Peyer's patch (tissue), 4 donors: ENCODE results near the gene CEBPB. TPM values are rescaled to one million over a fixed set of nuclear protein-coding genes. Genes with fewer than 3 reads are reported as not detected.

Source experiments
- DNase-seq, 3 donors: peaks; one replicate each; pipeline ENCODE4 v3.0.0-alpha.2; 2017 to 2019
- H3K27ac ChIP-seq, 4 donors: fragments of 200-600 bp; sonication (generic); one replicate each; pipeline ENCODE4 v1.5.1; 2016 to 2019
- H3K27me3 ChIP-seq, 2 donors: fragments of 200-600 bp; sonication (generic); one replicate each; pipeline ENCODE4 v1.5.1; 2019
- H3K36me3 ChIP-seq, 3 donors: fragments of 200-600 bp; sonication (generic); one replicate each; pipeline ENCODE4 v1.5.1; 2016 to 2019
- H3K4me1 ChIP-seq, 4 donors: fragments of 200-600 bp; sonication (generic); one replicate each; pipeline ENCODE4 v1.5.1; 2016 to 2019
- H3K4me3 ChIP-seq, 4 donors: fragments of 200-600 bp; sonication (generic); 1 replicate in 3 of 4; 2 replicates in 1 of 4; pipeline ENCODE4 v1.5.1; 2016 to 2019; ENCODE audit warnings: mild to moderate bottlenecking in 1 of 4
- H3K9me3 ChIP-seq, 4 donors: fragments of 200-600 bp; sonication (generic); one replicate each; pipeline ENCODE4 v1.5.1; 2016 to 2019; ENCODE audit warnings: mild to moderate bottlenecking in 1 of 4
- CTCF ChIP-seq, 6 experiments: fragments of 450-650 bp in 4 of 6; fragments of 200-600 bp in 2 of 6; sonication (generic) in 1 of 6; IDR thresholded peaks; one replicate each; pipeline ENCODE4 v1.5.1; 2017 to 2019; ENCODE audit warnings: antibody characterized with exemption in 6 of 6, mild to moderate bottlenecking in 3 of 6, moderate library complexity in 1 of 6
- POLR2A ChIP-seq, 2 donors: fragments of 450-650 bp; IDR thresholded peaks; one replicate each; pipeline ENCODE4 v1.5.1; 2017; ENCODE audit warnings: antibody characterized with exemption in 2 of 2, mild to moderate bottlenecking in 2 of 2, moderate library complexity in 2 of 2
- total RNA-seq, 4 donors: library from RNA; depleted of rRNA; stranded (reverse); fragments of >200 nt; gene quantifications; one replicate each; pipeline ENCODE4 v1.1.0, GENCODE V29; 2016

The CEBPB gene
- total RNA-seq, 4 donors from 2014 or later = 13.8 to 41.3 (median 27.8) TPM

- DNase-seq = no peak
- no peak overlapping the region for H3K4me3 ChIP-seq
- TF ChIP-seq POLR2A (IDR thresholded peaks at IDR 0.05) (no peak), CTCF (IDR thresholded peaks at IDR 0.05) (no peak)
- no peak overlapping the region for H3K27ac ChIP-seq
- no peaks in the 10 kb centered on the region for H3K27me3 ChIP-seq
- no peaks in the 10 kb centered on the region for H3K36me3 ChIP-seq
- H3K4me1 ChIP-seq = no peaks in the 10 kb centered on the region
- no peaks in the 10 kb centered on the region for H3K9me3 ChIP-seq
These were observed 43.7 kb downstream of the CEBPB start for GRCh38 chr20:50234288-50234687.

- no peaks in the 10 kb centered on the region for H3K27me3 ChIP-seq
These were observed 46.7 kb downstream of the CEBPB start for GRCh38 chr20:50237349-50237748.

GRCh38 chr20:50238081-50238800, 47.6 kb downstream of the CEBPB start:
- Histone ChIP-seq H3K4me3 (no peak overlapping the region), H3K27ac (no peak overlapping the region), H3K9me3 (no peaks in the 10 kb centered on the region), H3K27me3 (no peaks in the 10 kb centered on the region), H3K36me3 (no peaks in the 10 kb centered on the region), H3K4me1 (peaks cover 0 to 5% (median 0%) of the 10 kb centered on the region in 4 donors)
- no peak for DNase-seq
- TF ChIP-seq POLR2A (IDR thresholded peaks at IDR 0.05) = no peak

More at GRCh38 chr20:50237349-50237748, 46.7 kb downstream of the CEBPB start:
- no peaks in the 10 kb centered on the region for H3K9me3 ChIP-seq
- no peak for DNase-seq
- no peaks in the 10 kb centered on the region for H3K4me1 ChIP-seq
- H3K36me3 ChIP-seq = no peaks in the 10 kb centered on the region
- TF ChIP-seq POLR2A (IDR thresholded peaks at IDR 0.05) = no peak
- TF ChIP-seq CTCF (IDR thresholded peaks at IDR 0.05) = no peak
- no peak overlapping the region for H3K27ac ChIP-seq
- H3K4me3 ChIP-seq = no peak overlapping the region

- no peak overlapping the region for H3K27ac ChIP-seq
- H3K36me3 ChIP-seq = no peaks in the 10 kb centered on the region
- H3K4me1 ChIP-seq = peaks cover 0 to 7% (median 0%) of the 10 kb centered on the region in 4 donors
- TF ChIP-seq CTCF (IDR thresholded peaks at IDR 0.05) (no peak), POLR2A (IDR thresholded peaks at IDR 0.05) (no peak)
- no peak for DNase-seq
- H3K4me3 ChIP-seq = no peak overlapping the region
- no peaks in the 10 kb centered on the region for H3K27me3 ChIP-seq
- H3K9me3 ChIP-seq = no peaks in the 10 kb centered on the region
These were observed 49.5 kb downstream of the CEBPB start for GRCh38 chr20:50240092-50240491.

- DNase-seq = no peak
- H3K4me3 ChIP-seq = no peak overlapping the region
- no peaks in the 10 kb centered on the region for H3K27me3 ChIP-seq
- no peak overlapping the region for H3K27ac ChIP-seq
- TF ChIP-seq POLR2A (IDR thresholded peaks at IDR 0.05) = no peak
- TF ChIP-seq CTCF (IDR thresholded peaks at IDR 0.05) = no peak
- no peaks in the 10 kb centered on the region for H3K9me3 ChIP-seq
- H3K4me1 ChIP-seq = peaks cover 0 to 7% (median 0%) of the 10 kb centered on the region in 4 donors
- no peaks in the 10 kb centered on the region for H3K36me3 ChIP-seq
These were observed 51.5 kb downstream of the CEBPB start for GRCh38 chr20:50242178-50242514.

Other genes with a start within 250 kb of the CEBPB start
- 1 to 10 TPM in 3 of 4 donors, under 1 TPM in 1; 0.53 to 3.3 (median 1.4) TPM for gene SNAI1, start 207.8 kb upstream of the CEBPB start, total RNA-seq
- gene UBE2V1, start 77.7 kb upstream of the CEBPB start, total RNA-seq = 100 to 1,000 TPM in 3 of 4 donors, 10 to 100 TPM in 1; 94.4 to 111 (median 105) TPM
- 10 to 100 TPM; 13.2 to 34.3 (median 24.5) TPM for gene PEDS1, start 37.1 kb upstream of the CEBPB start, total RNA-seq